Stimulated activated CD8-positive, alpha-beta memory T cell treated with anti-CD3 and anti-CD28 coated beads, Interleukin-7, amount 100 ng/mL, for 24 hours (primary cell): ENCODE data around the gene SPECC1L.

Experiments
- DNase-seq: peaks from one replicate; pipeline ENCODE4 v3.0.0-alpha.2; 2020; ENCODE audit warnings: low read depth

SPECC1L gene

GRCh38 chr22:24429411-24430365, 159.1 kb downstream of the SPECC1L start:
- DNase-seq: peak; percentile 46

- DNase-seq: no peak
Observed at GRCh38 chr22:24430431-24431308, 160.0 kb downstream of the SPECC1L start.

- DNase-seq: no peak
Observed at GRCh38 chr22:24431309-24432034, 160.8 kb downstream of the SPECC1L start.

GRCh38 chr22:24432059-24432853, 161.6 kb downstream of the SPECC1L start:
- DNase-seq: no peak

GRCh38 chr22:24433001-24433827, 162.6 kb downstream of the SPECC1L start:
- no peak for DNase-seq

- DNase-seq: no peak
Observed at GRCh38 chr22:24433828-24434470, 163.3 kb downstream of the SPECC1L start.

- peak; percentile 42 for DNase-seq
Observed at GRCh38 chr22:24434471-24435322, 164.1 kb downstream of the SPECC1L start.

- DNase-seq: no peak
Observed at GRCh38 chr22:24435323-24435645, 164.7 kb downstream of the SPECC1L start.

GRCh38 chr22:24435861-24436371, 165.3 kb downstream of the SPECC1L start:
- DNase-seq: no peak

DNA sequence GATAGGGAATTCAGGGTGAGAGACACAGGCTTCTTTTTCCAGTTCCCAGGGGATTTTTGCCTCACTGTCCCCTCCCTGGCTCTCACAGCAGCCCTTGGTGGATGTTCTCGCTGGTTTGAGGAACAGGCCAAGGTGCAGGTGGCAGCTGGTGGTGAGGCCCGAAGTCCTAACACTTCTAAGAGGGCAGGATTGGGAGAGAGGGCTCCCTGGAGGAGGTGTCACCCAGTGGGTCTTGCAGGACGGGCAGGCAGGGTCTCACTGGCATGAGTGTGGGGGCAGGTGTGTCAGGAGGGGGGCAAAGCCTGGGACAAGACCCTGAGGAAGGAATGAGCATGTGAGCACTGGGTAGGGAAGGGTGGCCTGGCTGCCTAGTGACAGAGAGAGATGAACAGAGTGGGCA, 165.9 kb downstream of the SPECC1L start:
- no peak for DNase-seq

- DNase-seq: no peak
Observed at GRCh38 chr22:24437091-24437490, 166.5 kb downstream of the SPECC1L start.

DNA sequence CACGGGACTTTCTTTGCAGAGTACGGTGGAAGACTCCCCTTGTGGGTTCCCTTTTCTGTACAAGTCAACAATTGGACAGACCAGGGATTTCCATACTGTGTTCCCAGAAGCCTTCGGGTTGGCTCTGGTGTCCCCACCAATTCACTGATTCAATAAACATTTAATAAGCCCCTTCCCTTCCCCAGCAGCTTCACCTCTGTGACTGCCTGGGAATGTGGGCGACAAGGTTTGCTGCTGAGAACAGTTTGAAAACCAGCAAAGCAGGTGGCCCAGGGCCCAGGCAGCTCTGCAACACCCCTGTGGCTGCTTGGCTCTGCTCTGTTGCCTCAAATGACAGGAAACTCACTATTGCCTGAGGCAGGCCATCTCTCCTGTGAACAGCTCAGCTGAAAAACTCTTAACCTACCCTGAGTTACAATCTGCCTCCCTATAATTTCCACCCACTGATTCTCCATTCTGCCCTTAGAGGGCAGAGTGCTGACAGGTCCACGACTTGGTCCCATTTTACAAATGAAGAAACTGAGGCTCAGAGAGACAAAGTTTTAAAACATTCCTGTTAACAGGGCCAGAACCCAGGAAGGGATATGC, 167.2 kb downstream of the SPECC1L start:
- no peak for DNase-seq

DNA sequence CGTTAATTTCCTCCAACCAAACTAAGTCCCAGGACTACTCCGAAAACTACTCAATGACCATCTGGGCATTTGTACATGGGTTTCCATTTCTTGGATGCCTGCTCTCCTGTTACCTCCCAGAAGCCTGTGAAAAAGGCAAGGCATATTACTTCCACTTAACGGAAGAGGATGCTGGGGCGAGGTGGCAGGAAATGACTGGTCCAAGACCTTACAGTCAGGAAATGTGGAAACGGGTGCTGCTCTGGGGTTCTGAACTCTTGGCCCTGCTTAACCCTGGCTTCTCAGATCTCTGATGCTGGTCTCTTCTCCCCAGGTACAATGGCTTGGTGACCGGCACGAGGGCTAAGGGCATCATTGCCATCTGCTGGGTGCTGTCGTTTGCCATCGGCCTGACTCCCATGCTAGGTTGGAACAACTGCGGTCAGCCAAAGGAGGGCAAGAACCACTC, 169.7 kb downstream of the SPECC1L start:
- no peak for DNase-seq

DNA sequence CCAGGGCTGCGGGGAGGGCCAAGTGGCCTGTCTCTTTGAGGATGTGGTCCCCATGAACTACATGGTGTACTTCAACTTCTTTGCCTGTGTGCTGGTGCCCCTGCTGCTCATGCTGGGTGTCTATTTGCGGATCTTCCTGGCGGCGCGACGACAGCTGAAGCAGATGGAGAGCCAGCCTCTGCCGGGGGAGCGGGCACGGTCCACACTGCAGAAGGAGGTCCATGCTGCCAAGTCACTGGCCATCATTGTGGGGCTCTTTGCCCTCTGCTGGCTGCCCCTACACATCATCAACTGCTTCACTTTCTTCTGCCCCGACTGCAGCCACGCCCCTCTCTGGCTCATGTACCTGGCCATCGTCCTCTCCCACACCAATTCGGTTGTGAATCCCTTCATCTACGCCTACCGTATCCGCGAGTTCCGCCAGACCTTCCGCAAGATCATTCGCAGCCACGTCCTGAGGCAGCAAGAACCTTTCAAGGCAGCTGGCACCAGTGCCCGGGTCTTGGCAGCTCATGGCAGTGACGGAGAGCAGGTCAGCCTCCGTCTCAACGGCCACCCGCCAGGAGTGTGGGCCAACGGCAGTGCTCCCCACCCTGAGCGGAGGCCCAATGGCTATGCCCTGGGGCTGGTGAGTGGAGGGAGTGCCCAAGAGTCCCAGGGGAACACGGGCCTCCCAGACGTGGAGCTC, 170.2 kb downstream of the SPECC1L start:
- no peak for DNase-seq

- DNase-seq: no peak
Observed at GRCh38 chr22:24441406-24442351, 171.0 kb downstream of the SPECC1L start.

GRCh38 chr22:24442352-24442744, 171.7 kb downstream of the SPECC1L start:
- DNase-seq: no peak

DNA sequence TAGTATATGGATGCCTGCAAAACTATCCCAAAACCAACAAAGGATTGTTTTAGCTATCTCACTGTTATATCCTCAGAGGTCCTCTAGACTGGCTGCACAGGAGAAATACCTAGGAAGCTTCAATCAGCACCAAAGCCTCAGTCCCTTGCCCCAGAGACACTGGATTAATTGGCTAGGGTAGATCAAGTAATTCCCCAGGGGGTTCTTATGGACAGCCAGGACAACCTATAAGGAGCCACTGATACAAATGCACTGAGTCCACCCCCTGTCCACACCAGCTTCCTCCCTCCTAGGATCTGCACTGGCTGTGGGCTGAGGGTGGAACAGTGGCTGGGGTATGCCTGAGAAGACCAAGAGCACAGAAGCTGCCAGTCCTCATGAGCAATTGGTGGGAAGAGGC, 173.0 kb downstream of the SPECC1L start:
- no peak for DNase-seq
